K562 (cell line): Measurements from ENCODE around the gene FOS. TPM values are rescaled to one million over a fixed set of nuclear protein-coding genes. Genes with fewer than 3 reads are reported as not detected.

Source experiments
- ATAC-seq: fragments of 200-7000 bp; cut with Tn5 transposase; 3 replicates; pipeline ENCODE4 v1.9.1; 2020; ENCODE audit warnings: moderate library complexity
- BruUV-seq: library from RNA; stranded (reverse); fragments of 400-500 nt; replicated peaks from 2 replicates; lab custom pipeline; 2021; lab: Mats Ljungman, UMichigan
- CTCF ChIA-PET: fragments of 300-600 bp; formaldehyde crosslinking; extraction: SDS; loops from one replicate; lab custom pipeline; 2021; ENCODE audit warnings: low intra/inter-chr PET ratio; lab: Yijun Ruan, JAX
- POLR2A ChIA-PET: fragments of 300-600, 350-650 bp; sonication (Branson Sonifier 250); formaldehyde crosslinking; extraction: SDS; loops from one replicate; lab custom pipeline; 2021; ENCODE audit warnings: antibody characterized with exemption, inconsistent platforms; lab: Yijun Ruan, JAX
- DNase-seq, 4 experiments: peaks; one replicate each; pipeline versions ENCODE4 v3.0.0 to v3.0.0-alpha.2; 2011 to 2018; ENCODE audit warnings: low spot score in 3 of 4, mixed read lengths in 3 of 4; ENCODE audit errors: extremely low read depth in 1 of 4
- FAIRE-seq: peaks from 2 replicates; lab custom pipeline; 2011; peaks lifted over from hg19 to GRCh38; lab: Jason Lieb, UNC
- H2AFZ ChIP-seq: 2 replicates; pipeline ENCODE4 v1.6.0; 2011; ENCODE audit warnings: low read depth, low read length, control low read depth, inconsistent platforms
- H3K27ac ChIP-seq: fragments of 200-600 bp; 3 replicates; pipeline ENCODE4 v1.8.0; 2011; ENCODE audit warnings: low read depth, mild to moderate bottlenecking, control low read depth, inconsistent platforms, low read length, moderate library complexity, mixed read lengths; ENCODE audit errors: extremely low read depth
- H3K27me3 ChIP-seq, 2 experiments: fragments of 300-600 bp in 1 of 2; 2 replicates in 1 of 2; 3 replicates in 1 of 2; pipeline versions ENCODE4 v1.6.0 to v1.8.0; 2011; ENCODE audit warnings: inconsistent platforms in 2 of 2, low read length in 2 of 2, mild to moderate bottlenecking in 1 of 2, mixed read lengths in 1 of 2, moderate library complexity in 1 of 2; ENCODE audit not compliant: control insufficient read depth in 2 of 2, insufficient read depth in 2 of 2
- H3K36me3 ChIP-seq: fragments of 300-600 bp; 3 replicates; pipeline ENCODE4 v1.8.0; 2011; ENCODE audit warnings: mild to moderate bottlenecking, low read length, inconsistent platforms; ENCODE audit not compliant: control insufficient read depth, insufficient read depth
- H3K4me1 ChIP-seq, 2 experiments: fragments of 200-600 bp in 1 of 2; replicated peaks in 1 of 2; 2 replicates in 1 of 2; 3 replicates in 1 of 2; pipeline versions ENCODE4 v1.5.1 to v1.8.0; 2011; ENCODE audit warnings: inconsistent platforms in 2 of 2, low read length in 2 of 2, mild to moderate bottlenecking in 1 of 2, mixed read lengths in 1 of 2, moderate library complexity in 1 of 2; ENCODE audit not compliant: control insufficient read depth in 2 of 2, insufficient read depth in 2 of 2
- H3K4me2 ChIP-seq: 2 replicates; pipeline ENCODE4 v1.6.1; 2011; ENCODE audit warnings: low read length, control low read depth, inconsistent platforms, mixed read lengths; ENCODE audit not compliant: insufficient read depth
- H3K4me3 ChIP-seq: fragments of 200-600 bp; sonication (generic), shearing (Covaris generic); 2 replicates; pipeline ENCODE4 v1.5.1; 2016; ENCODE audit warnings: control low read depth, inconsistent platforms
- H3K79me2 ChIP-seq: fragments of 200-600 bp; 3 replicates; pipeline ENCODE4 v1.8.0; 2011; ENCODE audit warnings: low read length, inconsistent platforms; ENCODE audit not compliant: control insufficient read depth, insufficient read depth
- H3K9ac ChIP-seq, 2 experiments: 2 replicates each; pipeline versions ENCODE4 v1.6.0 to v1.6.1; 2011; ENCODE audit warnings: low read depth in 2 of 2, low read length in 2 of 2, control low read depth in 1 of 2, inconsistent platforms in 1 of 2, mild to moderate bottlenecking in 1 of 2, mixed read lengths in 1 of 2; ENCODE audit not compliant: insufficient read depth in 1 of 2
- H3K9me1 ChIP-seq: one replicate; pipeline ENCODE4 v1.6.0; 2011; ENCODE audit warnings: inconsistent platforms, mild to moderate bottlenecking, low read length, moderate library complexity; ENCODE audit not compliant: control insufficient read depth, insufficient read depth
- H3K9me3 ChIP-seq: replicated peaks from 2 replicates; pipeline ENCODE4 v1.5.1; 2011; ENCODE audit warnings: low read depth, low read length, inconsistent platforms; ENCODE audit not compliant: control insufficient read depth, insufficient read depth
- H4K20me1 ChIP-seq: replicated peaks from 2 replicates; pipeline ENCODE4 v1.6.1; 2011; ENCODE audit warnings: low read length, inconsistent platforms, mixed read lengths; ENCODE audit not compliant: control insufficient read depth, insufficient read depth
- ETS2 ChIP-seq: IDR thresholded peaks from 2 replicates; pipeline ENCODE4 v1.6.1; 2016; ENCODE audit warnings: borderline replicate concordance, missing genetic modification characterization, mild to moderate bottlenecking, moderate library complexity, missing compliant biosample characterization; ENCODE audit not compliant: poor library complexity, severe bottlenecking
- MEIS2 ChIP-seq: fragments of 450-650 bp; IDR thresholded peaks from 2 replicates; pipeline ENCODE4 v1.6.1; 2014; ENCODE audit warnings: mild to moderate bottlenecking; ENCODE audit not compliant: partially characterized antibody
- ZNF174 ChIP-seq: fragments of 250-450 bp; sonication (Bioruptor Pico); IDR thresholded peaks from 2 replicates; pipeline ENCODE4 v1.4.0; 2020; ENCODE audit warnings: mild to moderate bottlenecking
- ZNF184 ChIP-seq: sonication (generic); formaldehyde crosslinking; IDR thresholded peaks from 2 replicates; pipeline ENCODE4 v1.5.0; 2020; ENCODE audit warnings: missing genetic modification reagents
- WGBS: fragments of 100-300 bp; shearing (Covaris generic); methylation state at CpG from one replicate; pipeline ENCODE4 v1.1.6; 2016; ENCODE audit warnings: low coverage, mixed read lengths; ENCODE audit not compliant: insufficient coverage; ENCODE audit errors: missing lambda C conversion rate; 5-methylcytosine and 5-hydroxymethylcytosine counted together
- in situ Hi-C: fragments of 300-500 bp; cut with MboI; formaldehyde crosslinking; loops from 4 replicates; pipeline ENCODE4 v1.15.0; 2018; ENCODE audit warnings: inconsistent platforms, mixed read lengths
- intact Hi-C: fragments of 100-400 bp; cut with micrococcal nuclease; formaldehyde crosslinking; loops from 2 replicates; pipeline ENCODE4 v1.14.2; 2022
- polyA plus RNA-seq, 8 experiments: library from polyadenylated mRNA; depleted of rRNA in 4 of 8; stranded (reverse) in 5 of 8; unstranded in 3 of 8; fragments of >200 nt; fragmentation: Nextera tagmentation in 2 of 8; fragmentation: Illumina TruSeq in 1 of 8; extraction: Ambion mirVana in 2 of 8; extraction: Trizol in 1 of 8; gene quantifications; 2 replicates each; pipeline versions ENCODE4 v1.2.1 to v1.2.3, GENCODE V29; 2011 to 2014; ENCODE audit warnings: inconsistent platforms in 1 of 8, missing spikeins in 1 of 8
- total RNA-seq, 7 experiments: library from RNA; depleted of rRNA in 6 of 7; stranded (reverse); fragments of >200 nt in 6 of 7; fragmentation: Illumina TruSeq in 2 of 7; extraction: Trizol in 2 of 7; gene quantifications; 2 replicates each; pipeline versions ENCODE4 v1.2.1 to v1.2.3, GENCODE V29; 2011 to 2021; ENCODE audit warnings: low replicate concordance in 1 of 7
- TF ChIP-seq, protein P1 (sequence below), 2 experiments: IDR thresholded peaks in 1 of 2; conservative IDR thresholded peaks in 1 of 2; 2 replicates each; pipeline ENCODE4 v1.6.1; 2016; ENCODE audit warnings: low read depth in 2 of 2, mild to moderate bottlenecking in 1 of 2, missing compliant biosample characterization in 1 of 2, missing genetic modification characterization in 1 of 2, moderate library complexity in 1 of 2
- TF ChIP-seq, protein P2 (sequence below): fragments of 450-650 bp; IDR thresholded peaks from 2 replicates; pipeline ENCODE4 v1.6.1; 2018; ENCODE audit not compliant: partially characterized antibody
- TF ChIP-seq, protein P3 (sequence below): sonication (generic); formaldehyde crosslinking; IDR thresholded peaks from 2 replicates; pipeline ENCODE4 v1.8.1; 2023; ENCODE audit warnings: mild to moderate bottlenecking, missing genetic modification reagents

The FOS gene
- total and polyA plus RNA-seq, 9 of the 15 experiments (the other 6 are each of a cell fraction or from before 2014, with no cell fraction given): 0.54 to 13.8 (median 8.9) TPM

DNA sequence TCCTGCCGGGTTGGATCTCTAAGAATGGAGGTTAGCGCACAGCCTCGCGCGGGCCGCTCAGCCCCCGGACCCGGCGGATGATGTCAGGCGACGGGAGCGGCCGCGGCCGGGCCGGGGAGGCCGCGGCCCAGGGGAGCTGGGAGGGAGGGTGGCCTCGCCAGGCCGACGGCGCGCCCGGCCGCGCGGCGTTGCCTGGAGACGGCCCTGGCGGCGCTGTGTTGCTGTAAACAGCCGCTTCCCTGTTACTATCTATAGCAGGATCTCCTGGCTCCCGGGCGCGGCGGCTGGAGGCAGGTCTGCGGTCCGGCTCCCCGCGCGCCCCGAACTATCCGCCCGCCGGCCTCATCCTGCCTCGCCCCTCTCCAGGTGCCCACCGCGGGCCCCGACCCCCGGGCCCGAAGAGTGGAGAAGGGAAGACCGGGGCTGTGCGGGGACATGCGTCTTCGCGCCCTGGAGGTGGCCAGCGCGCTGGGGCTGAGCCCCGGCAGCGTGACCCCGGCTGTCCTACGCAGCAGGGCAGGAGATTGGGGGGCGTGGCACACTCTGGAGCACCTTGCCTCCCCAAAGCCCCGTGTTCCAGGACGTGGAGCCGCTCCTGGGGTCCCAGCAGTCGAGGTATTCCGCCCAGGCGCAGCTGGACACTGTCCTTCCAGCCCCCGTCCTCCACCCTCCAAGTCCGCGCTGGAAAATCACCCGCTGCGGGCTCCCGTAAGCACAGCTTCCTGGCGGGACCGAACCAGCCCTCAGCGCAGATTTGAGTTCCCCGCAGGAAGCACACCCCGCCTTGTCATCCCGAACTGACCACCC, 1.4 kb upstream of the FOS start:
- H2AFZ ChIP-seq: peak overlapping the region; percentile 89
- ChIA-PET CTCF (no interaction called here), POLR2A (interaction anchor here (0.7 to 2.0 kb wide), 6 partner anchors 10 to 153 kb away, joined by 3 to 12 read pairs (median 6); no protein-coding TSS in a partner anchor)
- under 1% methylated on average over 47 of the region's 81 CpGs for WGBS
- peaks cover 18% of the 10 kb centered on the region; the same call in 2 of the 3 replicates for H3K36me3 ChIP-seq
- peaks cover 10% of the 10 kb centered on the region; the same call in 1 of the 2 replicates for H4K20me1 ChIP-seq
- no peaks in the 10 kb centered on the region for H3K27me3 ChIP-seq
- peaks cover 11 to 37% of the 10 kb centered on the region in 2 experiments; a peak in 4 of 5 replicates for H3K4me1 ChIP-seq
- peak overlapping the region; percentile 76 to 96 for H3K9ac ChIP-seq
- intact Hi-C loops (loop anchor here (1.0 kb wide), 1 partner anchor 16 kb away; no protein-coding TSS in a partner anchor), in situ Hi-C loops (no loop called here)
- BruUV-seq: no TSS peak
- peak overlapping the region; percentile 71 for H3K4me3 ChIP-seq
- DNase-seq (peak; percentile 83 to 86 (median 85)), FAIRE-seq (peak; percentile 72), ATAC-seq (peak; percentile 84)
- no peaks in the 10 kb centered on the region for H3K9me3 ChIP-seq
- H3K9me1 ChIP-seq: no peaks in the 10 kb centered on the region
- H3K27ac ChIP-seq: peak overlapping the region; percentile 98
- peak overlapping the region; percentile 86 for H3K4me2 ChIP-seq
- peaks cover 5% of the 10 kb centered on the region; the same call in 1 of the 3 replicates for H3K79me2 ChIP-seq
- TF ChIP-seq, protein P1, sequence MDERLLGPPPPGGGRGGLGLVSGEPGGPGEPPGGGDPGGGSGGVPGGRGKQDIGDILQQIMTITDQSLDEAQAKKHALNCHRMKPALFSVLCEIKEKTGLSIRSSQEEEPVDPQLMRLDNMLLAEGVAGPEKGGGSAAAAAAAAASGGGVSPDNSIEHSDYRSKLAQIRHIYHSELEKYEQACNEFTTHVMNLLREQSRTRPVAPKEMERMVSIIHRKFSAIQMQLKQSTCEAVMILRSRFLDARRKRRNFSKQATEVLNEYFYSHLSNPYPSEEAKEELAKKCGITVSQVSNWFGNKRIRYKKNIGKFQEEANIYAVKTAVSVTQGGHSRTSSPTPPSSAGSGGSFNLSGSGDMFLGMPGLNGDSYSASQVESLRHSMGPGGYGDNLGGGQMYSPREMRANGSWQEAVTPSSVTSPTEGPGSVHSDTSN (CRISPR knock-in tag; IDR thresholded peaks at IDR 0.05; ENCODE audit: low read depth): no peak
- TF ChIP-seq, protein P1 (tag; conservative IDR thresholded peaks at IDR 0.05; ENCODE audit: low read depth): no peak
- TF ChIP-seq MEIS2: no peak
- TF ChIP-seq ETS2 (tag): no peak
- no peak for TF ChIP-seq ZNF184 (CRISPR knock-in tag)
- TF ChIP-seq, protein P2, sequence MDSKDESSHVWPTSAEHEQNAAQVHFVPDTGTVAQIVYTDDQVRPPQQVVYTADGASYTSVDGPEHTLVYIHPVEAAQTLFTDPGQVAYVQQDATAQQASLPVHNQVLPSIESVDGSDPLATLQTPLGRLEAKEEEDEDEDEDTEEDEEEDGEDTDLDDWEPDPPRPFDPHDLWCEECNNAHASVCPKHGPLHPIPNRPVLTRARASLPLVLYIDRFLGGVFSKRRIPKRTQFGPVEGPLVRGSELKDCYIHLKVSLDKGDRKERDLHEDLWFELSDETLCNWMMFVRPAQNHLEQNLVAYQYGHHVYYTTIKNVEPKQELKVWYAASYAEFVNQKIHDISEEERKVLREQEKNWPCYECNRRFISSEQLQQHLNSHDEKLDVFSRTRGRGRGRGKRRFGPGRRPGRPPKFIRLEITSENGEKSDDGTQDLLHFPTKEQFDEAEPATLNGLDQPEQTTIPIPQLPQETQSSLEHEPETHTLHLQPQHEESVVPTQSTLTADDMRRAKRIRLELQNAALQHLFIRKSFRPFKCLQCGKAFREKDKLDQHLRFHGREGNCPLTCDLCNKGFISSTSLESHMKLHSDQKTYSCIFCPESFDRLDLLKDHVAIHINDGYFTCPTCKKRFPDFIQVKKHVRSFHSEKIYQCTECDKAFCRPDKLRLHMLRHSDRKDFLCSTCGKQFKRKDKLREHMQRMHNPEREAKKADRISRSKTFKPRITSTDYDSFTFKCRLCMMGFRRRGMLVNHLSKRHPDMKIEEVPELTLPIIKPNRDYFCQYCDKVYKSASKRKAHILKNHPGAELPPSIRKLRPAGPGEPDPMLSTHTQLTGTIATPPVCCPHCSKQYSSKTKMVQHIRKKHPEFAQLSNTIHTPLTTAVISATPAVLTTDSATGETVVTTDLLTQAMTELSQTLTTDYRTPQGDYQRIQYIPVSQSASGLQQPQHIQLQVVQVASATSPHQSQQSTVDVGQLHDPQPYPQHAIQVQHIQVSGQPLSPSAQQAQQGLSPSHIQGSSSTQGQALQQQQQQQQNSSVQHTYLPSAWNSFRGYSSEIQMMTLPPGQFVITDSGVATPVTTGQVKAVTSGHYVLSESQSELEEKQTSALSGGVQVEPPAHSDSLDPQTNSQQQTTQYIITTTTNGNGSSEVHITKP: no peak
- TF ChIP-seq, protein P3, sequence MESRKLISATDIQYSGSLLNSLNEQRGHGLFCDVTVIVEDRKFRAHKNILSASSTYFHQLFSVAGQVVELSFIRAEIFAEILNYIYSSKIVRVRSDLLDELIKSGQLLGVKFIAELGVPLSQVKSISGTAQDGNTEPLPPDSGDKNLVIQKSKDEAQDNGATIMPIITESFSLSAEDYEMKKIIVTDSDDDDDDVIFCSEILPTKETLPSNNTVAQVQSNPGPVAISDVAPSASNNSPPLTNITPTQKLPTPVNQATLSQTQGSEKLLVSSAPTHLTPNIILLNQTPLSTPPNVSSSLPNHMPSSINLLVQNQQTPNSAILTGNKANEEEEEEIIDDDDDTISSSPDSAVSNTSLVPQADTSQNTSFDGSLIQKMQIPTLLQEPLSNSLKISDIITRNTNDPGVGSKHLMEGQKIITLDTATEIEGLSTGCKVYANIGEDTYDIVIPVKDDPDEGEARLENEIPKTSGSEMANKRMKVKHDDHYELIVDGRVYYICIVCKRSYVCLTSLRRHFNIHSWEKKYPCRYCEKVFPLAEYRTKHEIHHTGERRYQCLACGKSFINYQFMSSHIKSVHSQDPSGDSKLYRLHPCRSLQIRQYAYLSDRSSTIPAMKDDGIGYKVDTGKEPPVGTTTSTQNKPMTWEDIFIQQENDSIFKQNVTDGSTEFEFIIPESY (CRISPR knock-in tag): no peak
- TF ChIP-seq ZNF174 (CRISPR knock-in tag): no peak
